M059J (cell line): ENCODE measurements around the gene TPMT. TPM values are rescaled to one million over a fixed set of nuclear protein-coding genes. Genes with fewer than 3 reads are reported as not detected.
"Not testable (repeated sequence)": the region's sequence is repeated elsewhere in the genome, so short reads cannot be mapped to it uniquely, and the experiment has no call there.

Source experiments
- DNase-seq: peaks from one replicate; pipeline ENCODE4 v3.0.0-alpha.2; 2012; ENCODE audit warnings: low read depth
- total RNA-seq: library from RNA; depleted of rRNA; stranded (reverse); fragments of >200 nt; shearing (Covaris generic); gene quantifications from 2 replicates; pipeline ENCODE4 v1.2.3, GENCODE V29; 2014

The TPMT gene
- total RNA-seq, 1 experiment from 2014 or later = 58.4 TPM

DNA sequence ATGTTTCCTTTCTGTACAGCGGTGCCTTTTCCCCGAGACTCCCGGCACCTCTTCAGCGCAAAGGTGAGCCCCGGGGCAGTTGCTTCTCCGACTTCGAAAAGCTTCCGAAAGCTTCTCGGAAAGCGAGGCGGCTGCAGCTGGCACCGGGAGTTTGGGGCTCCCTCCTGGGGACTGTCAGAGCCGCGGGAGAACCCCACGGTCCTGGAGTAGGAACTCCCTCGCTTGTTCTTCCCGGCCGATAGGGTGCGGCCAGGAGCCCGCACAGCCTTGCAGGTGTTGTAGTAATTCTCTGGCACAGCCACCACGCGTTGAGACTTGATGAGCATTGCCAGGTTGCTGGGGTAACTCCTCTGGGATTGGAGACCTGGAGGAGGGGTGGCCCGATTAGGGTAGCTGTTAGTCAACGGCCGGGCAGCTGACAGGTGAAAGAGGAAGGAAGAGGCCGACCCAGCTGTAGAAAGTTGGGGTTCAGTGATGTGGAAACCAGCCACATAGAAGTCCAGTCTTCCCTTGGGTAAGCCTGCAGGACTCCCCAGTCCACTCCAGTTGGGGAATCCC is 1.1 kb upstream of the TPMT start:
- DNase-seq = peak; percentile 81

DNA sequence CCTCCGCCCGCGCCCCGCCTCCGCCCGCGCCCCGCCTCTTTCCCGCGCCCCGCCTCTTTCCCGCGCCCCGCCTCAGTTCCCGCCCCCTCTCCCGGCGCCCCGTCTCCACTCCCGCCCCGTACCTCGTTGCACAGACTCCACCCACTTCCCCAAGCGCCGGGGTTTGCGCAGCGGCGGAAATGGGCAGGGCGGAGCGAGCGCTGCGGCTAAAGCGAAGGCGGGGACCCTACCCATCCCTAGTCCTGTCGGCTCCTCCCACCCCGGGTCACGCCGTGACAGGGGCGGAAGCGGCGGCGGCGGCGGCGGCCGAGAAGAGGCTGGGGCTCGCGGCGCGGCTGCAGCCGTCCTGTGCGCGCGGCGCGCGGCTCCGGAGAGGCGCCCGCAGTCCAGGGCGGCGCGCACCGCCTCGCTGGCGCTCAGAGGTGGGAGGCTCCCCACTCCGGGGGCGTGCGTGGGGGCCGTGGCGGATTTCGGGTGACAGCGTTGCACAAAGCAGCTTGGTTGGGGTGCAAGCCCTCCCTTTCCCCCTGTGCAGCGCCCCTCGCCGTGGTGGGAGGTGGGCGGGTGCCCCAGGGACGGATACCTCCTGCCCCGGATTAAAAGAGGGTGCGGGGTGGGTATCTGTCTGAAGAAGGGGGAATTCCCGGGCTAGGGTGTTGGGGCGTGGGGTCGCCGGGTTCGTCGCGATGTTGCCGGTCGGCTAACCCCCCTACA is 430 bp upstream of the TPMT start, which contains the start of gene KDM1B:
Gene KDM1B (plus strand): TSS at position 273 of the 714 bp plus-strand sequence. CDS start 4,474 bp downstream, outside the sequence.
- DNase-seq = peak; percentile 99

DNA sequence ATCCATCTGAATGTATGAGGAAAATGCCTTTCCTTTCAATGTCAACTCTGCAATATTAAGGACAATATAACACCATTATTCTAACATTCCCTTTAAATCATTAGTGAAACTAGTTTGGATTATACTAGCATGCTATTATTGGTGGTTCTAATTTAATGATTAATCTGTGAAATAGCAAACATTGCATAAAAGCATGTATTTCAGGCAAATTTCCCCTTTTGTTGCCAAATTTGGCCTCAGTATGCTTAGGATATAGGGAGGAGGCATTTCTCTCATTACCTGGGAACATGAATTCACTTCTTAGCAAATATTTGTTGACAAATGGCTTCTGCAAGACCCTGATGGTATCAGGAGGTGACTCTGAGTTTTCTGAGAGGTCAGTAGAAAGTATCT is 1.6 kb downstream of the TPMT start:
- DNase-seq = no peak

DNA sequence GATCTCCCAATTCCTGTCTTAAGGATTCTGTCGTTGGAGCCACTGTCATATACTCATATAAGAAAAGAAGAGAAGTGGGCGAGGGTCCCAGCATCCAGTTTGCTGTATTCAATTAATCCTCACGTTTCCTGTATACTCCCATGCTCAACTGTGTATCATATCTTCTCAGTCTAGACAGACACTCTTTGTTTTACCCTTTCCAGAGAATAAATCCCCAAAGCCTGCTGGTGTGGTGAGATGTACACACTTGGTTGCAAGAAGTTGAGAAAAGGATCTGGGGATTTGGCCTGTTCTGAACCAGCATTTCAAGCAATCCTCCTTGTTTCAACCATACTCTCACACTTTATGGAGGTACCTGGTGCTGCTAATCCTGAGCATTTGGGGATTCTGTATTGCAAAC is 3.1 kb downstream of the TPMT start:
- no peak for DNase-seq

DNA sequence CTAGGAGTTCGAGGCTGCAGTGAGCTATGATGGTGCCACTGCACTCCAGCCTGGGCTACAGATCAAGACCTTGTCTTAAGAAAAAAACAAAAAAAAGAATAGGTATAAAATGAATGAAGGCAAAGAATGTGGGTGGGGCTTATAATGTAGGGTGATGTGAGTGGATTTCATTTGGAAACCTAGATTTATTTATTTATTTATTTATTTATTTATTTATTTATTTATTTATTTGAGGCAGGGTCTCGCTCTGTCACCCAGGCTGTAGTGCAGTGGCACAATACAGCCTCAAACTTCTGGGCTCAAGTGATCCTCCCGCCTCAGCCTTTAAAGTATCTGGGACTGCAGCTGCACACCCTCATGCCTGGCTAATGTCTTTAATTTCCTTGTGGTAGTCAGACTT is 3.5 kb downstream of the TPMT start:
- not testable (repeated sequence) for DNase-seq

DNA sequence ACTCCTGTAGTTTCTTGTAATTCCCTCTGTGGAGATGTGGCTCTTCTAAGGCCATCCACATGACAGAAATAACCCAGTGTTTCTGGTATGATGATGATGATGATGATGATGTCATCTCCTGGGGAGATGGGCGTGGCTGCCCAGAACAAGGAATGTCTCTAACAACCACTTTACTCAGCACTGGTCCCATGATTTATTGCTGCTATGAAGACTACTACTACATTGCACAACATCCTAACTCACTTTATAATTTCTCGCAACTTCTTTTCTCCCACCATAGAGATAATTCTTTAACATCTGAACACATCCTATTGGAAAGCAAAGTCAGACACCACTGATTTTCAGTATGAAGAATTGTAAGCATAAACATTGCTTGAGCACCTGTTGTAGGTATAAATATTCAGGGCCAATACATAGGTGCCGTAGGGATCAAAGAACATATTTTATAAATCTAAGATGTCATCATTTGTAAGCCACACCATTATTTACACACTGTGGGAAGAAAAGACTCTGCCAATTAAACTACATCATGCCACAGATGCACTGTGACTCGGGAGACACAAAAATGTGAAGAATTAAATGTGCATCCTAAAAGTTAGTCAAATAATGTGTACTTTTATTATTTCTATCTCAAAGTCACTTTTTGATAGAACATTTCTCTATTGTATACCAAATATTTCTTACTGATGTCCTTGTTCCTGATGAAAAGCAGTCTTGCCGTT is 6.4 kb downstream of the TPMT start:
- peak; percentile 93 for DNase-seq

DNA sequence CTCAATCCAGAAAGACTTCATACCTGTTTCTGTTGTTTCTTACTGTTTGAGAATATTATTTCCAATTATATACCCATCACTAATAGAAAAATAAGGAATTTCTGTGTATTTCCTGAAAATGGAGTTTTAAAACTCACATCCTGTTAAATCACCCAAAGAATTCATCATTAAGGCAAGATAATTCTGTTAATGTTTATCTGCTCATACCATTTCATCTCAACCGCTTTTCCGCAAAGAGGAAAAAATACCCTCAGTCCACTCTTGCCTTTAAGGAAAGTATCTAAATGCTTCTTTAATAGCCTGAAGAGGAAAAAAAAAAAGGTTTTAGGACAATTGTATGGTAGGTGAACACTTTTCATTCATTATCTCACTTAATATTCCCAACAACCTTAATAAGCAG is 7.3 kb downstream of the TPMT start:
- no peak for DNase-seq

DNA sequence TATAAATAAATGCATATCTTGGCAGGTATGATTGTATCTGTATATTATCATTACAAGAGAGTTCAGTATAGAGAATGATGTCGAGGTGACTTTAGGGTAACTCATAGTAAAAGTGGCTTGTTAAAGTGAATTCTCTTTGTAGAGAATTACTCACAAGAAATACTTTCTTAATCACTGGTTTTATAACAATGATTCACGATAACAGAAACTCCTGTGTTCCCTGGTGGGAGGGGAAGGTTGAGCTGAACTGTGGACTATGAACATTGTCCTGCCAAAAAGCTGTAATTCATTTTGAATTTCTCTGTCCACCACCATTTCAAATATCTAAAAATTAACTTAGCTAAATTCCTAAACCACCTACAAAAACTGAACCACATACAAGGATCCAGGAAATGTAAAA is 7.7 kb downstream of the TPMT start:
- peak; percentile 84 for DNase-seq

DNA sequence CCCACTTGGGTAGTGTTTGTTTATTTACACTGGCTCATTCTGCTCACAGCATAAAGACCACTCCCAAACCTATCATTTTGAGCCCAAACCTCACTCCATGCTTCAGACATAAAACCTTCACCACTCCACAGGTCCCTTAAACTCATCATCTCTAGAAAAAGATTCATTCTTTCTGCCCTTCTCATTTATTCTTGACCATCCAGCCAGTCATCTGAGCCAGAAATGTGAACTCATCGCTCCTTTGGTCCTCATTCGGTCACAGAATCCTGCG is 12.4 kb downstream of the TPMT start:
- no peak for DNase-seq

DNA sequence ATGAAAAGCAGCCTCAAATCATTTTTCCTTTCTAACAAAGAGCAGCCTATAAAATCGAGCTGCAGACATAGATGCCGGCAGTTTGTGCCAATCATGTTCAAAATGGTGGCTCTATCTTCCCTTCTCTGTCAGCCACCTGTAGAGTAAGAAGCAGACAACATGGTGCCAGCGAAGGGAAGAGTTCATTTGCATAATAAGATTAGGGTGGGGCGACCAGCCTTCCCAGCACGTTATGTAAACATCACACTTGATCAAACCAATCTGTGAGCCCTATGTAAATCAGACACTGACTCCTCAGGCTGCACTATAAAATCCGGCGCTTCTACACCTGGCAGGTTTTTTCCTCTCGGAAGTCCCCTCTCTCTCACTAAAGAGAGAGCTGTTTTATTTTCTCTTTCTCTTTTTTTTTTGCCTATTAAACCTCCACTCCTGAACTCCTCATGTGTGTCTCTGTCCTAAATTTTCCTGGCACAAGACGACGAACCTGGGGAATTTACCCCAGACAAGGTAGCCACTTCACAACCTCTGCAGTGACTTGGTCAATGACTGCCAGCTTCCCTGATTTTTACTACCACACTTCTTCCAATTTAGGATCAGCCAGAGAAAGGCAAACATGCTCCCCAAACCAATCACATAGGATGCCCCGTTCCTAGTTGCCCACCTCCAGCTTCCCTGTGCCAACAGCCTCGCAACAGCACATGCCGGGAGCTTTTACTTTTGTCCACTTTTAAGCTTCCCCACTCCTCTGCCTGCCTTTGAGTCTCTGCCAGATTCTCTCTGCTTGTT is 12.9 kb downstream of the TPMT start:
- DNase-seq = no peak

DNA sequence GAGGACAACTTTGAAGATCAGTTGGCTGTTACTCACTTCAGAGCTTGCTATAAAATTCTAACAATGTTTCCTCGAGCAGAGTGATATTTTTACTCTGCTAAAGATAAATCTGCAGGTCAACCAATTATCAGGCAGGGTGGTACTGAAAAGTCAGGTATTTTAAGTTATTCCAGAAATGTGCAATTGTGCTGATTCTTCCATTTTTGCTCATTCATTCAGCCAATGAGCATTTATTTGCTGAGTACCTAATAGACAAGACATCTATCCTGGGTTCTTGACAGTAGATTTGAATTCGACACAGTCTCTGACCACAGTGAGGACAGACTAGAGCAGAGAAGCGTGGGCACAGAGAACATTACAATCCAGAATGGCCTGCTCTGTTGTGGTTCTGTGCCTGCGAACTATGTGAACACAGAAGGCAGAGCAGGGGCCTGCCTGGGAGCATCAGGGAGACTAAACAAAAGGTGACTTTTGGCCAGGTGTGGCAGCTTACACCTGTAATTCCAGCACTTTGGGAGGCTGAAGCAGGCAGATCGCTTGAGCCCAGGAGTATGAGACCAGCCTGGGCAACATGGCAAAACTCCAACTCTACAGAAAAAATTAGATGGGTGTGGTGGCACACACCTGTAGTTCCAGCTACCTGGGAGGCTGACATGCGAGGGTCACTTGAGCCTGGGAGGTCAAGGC is 14.8 kb downstream of the TPMT start:
- DNase-seq = no peak

DNA sequence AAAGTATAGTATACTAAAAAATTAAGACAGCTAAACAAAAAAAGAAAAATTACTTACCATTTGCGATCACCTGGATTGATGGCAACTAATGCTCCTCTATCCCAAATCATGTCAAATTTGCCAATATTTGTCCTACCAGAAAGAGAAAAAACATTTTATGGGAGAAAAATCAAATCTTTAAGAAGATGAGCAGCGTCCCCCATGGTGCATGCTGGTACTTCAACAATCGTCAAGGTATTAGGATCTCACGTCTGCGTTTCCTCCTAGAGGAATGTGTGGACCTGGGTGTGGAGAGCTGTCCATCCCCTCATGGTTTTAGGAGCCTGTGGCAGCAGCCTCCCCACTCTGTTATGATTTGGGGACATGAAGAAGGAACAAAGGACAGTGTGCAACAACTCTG is 16.0 kb downstream of the TPMT start:
- no peak for DNase-seq

DNA sequence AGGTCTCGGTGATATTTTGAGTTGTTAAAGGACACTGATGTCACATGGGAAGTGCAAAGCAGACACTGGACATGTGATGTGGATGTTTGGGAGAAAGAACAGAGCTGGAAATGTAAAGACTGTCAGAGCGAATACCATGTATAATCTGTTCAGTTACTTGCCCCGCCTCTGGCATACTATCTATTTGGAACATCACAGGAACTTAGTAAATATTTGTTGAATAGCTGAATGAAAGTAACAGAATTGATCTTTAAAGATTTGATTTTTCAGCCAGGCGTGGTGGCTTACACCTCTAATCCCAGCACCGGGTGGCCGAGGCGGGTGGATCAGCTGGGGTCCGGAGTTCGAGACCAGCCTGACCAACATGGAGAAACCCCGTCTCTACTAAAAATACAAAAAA is 18.6 kb downstream of the TPMT start:
- no peak for DNase-seq

DNA sequence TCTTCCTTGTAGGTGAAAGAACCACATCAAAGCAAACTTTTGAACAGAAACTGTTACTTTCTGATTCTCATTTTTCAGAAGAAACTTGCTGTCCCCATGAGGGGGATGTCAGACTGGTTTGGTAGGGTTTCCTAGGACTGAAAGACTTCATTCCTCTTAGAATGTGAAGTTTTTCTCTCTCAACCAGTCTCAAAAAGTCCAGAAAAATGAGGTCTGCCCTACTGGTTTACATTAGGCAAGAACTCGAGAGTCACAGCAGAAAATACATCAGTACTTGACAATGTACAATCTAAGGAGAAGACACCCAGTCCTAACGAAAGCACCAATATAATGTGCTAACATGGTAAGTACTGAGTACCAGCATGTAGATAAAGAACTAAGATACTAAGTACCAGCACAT is 19.7 kb downstream of the TPMT start:
- DNase-seq = no peak

DNA sequence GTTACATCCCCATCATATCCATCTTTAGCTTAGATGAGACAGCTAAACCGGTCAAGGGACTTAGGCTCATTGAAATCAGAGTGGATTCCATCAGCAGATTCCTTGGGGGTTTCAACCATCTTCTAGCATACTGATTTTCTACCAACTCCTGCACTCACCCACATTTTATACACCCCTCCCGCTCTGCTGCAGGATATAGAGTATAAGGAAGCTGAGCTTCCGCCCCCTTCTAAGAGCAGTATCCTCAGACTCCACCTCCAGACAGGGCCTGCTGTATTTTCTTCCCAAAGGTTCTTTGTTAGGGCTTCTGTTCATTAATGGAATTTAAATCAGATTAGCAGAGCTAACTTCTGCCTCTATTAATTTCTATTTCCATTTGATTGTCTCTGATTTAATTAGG is 22.5 kb downstream of the TPMT start:
- no peak for DNase-seq

DNA sequence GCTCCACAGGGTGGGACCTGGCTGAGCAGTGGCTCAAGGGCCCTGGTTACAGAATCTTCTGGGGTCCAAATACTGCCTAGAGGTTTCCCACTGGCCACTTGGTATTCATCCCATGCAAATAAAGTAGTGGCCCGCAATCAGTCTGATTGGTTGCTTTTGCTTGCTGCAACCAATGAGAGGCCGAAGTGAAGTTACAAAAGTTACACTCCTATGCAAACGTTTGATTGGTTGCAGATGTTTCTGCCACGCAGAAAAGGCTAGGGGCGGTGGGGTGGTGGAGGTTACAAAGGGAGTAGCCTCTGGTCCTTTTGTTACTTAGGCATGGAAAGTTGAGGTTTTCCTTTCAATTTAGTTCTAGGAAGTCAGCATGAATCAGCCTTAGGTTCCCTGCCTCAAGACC is 28.8 kb downstream of the TPMT start:
- DNase-seq = peak; percentile 62

DNA sequence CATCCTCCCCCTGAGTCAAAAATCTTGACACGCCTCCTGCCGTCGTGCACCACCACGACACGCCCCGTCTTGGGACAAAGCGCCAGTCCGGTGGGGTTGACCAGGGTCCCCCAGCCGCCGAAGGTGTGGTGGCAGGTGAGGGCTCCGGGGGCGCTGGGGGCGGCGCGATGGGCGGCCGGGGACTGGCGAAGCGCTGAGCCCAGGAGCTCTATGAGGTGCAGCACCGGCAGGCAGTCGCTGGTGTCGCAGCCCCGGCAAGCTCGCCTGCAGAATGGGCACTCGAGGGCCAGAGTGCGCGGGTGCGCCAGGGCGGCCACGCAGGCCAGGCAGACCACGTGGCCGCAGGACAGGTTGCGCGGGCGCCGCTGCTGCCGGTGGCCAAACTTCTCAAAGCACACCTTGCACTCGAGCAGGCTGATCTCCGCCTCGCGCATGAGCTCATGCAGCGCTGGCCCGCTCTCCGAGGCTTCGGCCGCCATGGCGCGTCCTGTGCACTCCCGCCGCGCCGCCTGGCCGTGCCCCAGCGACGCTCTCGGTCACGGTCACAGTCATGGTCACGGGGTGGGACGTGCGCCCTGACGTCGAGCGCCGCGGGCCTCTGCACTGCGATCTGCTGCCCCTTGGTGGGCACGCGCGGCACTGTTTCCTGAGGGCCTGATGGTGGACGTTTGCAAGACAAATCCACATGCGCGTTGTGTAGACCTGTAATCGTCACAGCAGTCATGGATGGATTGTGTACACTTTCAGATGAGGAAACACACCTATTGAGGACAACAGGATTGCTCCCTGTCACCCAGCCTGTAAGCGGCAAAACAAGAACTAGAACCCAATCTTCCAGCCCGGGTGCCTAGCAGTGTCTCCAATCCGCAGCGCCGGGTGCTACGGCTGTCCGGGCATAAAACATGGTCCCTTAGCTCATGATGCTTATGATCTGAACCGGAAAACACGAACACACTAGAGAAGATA is 32.5 kb downstream of the TPMT start, which contains the start of gene NHLRC1:
Gene NHLRC1 (minus strand): TSS at position 550 of the 966 bp plus-strand sequence. CDS start 71 bp downstream, at position 479.
- peak; percentile 84 for DNase-seq

DNA sequence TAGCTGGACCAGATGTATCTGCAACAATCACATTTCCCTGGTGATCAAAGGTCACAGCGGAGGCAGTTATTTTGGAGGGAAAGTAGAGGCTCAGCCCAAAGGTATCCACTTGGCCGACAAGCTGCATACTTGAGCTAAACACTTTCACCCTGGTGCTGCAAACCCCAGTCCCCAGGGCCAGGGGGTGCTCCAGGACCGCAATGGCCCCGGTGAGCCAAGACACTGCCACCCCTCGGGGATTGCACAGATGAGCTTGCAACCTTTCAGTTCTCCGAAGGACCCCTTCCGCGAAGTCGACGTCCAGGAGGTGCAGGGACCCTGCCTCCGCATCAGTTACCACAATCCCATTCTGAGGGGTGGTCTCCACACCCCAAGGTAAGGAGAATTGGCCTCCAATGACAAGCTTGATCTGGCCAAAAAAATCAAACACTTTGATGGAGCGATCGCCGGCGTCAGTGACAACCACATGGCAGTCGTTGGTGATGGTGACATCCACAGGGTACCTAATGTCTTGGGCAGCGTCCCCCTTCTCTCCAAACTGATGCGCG is 33.2 kb downstream of the TPMT start:
- DNase-seq = no peak

DNA sequence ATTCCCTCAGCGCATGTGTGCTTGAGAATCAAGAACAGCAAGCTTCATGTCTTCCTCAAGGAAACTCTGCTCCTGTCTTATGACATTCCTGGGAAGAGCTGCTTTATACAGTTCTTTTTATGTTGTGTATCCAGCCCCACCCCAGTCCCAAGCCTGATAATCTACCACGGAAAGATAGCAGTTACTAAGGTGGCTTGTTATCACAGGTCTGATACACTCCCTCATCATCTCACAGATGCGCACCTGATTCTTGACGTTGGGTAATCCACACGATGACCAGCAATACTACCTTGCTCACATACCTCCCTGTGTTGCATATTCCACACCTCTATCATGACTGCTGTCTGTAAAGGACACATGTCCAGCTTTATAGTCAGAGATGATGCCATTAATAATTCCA is 35.6 kb downstream of the TPMT start:
- DNase-seq = no peak

DNA sequence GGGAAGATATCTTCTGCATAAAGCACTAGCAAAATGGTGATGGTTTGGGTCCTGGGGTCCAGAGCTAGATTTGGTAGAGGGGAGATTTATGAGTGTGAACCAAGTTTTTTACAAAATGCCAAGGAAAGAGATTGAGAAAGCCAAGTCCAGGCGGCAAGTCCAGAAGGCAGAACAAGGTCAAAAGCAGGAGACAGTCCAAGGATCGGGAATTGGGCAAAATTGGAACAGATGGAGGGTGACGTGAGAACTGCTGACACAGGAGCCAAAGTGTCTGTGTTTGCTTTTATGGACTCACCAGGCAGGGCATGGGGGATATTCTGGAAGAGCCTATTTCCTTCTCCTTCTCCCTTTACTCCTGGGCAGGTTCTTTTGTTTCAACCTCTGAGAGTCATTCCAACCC is 36.5 kb downstream of the TPMT start:
- DNase-seq = no peak
